Measurements from ENCODE around the gene SLC6A4. TPM values are rescaled to one million over a fixed set of nuclear protein-coding genes. Genes with fewer than 3 reads are reported as not detected.
"Not testable (repeated sequence)": the region's sequence is repeated elsewhere in the genome, so short reads cannot be mapped to it uniquely, and the experiment has no call there.

Gene SLC6A4
- total and polyA plus RNA-seq, 10 donors: under 0.01 to 0.34 (median 0.15) TPM; not detected in 3

GRCh38 chr17:30234296-30234695, 1.2 kb downstream of the SLC6A4 start:
- Histone ChIP-seq H3K4me3 (no peak overlapping the region), H3K36me3 (no peaks in the 10 kb centered on the region), H3K9me3 (no peaks in the 10 kb centered on the region), H3K27ac (no peak overlapping the region), H3K4me1 (peaks cover 11 to 43% (median 27%) of the 10 kb centered on the region in 6 donors), H3K27me3 (replicated peaks in 1 of 7) (peaks cover 8 to 81% (median 49%) of the 10 kb centered on the region in 7 donors)
- TF ChIP-seq POLR2AphosphoS5 (IDR thresholded peaks at IDR 0.05): no peak
- no peak for TF ChIP-seq POLR2A (IDR thresholded peaks at IDR 0.05)
- no peak for TF ChIP-seq CTCF (IDR thresholded peaks at IDR 0.05 in 8 of 11, conservative IDR thresholded peaks at IDR 0.05 in 3 of 11)
- intact Hi-C loops (cut with DNase I; ENCODE audit: low total_unique reads): no loop called here
- WGBS, 5 donors: 74 to 89% (median 81%) methylated on average over 6 of the region's 6 CpGs
- DNase-seq: peak; percentile 11

- TF ChIP-seq POLR2A (IDR thresholded peaks at IDR 0.05): no peak
- no peak for TF ChIP-seq CTCF (IDR thresholded peaks at IDR 0.05 in 8 of 11, conservative IDR thresholded peaks at IDR 0.05 in 3 of 11)
- TF ChIP-seq POLR2AphosphoS5 (IDR thresholded peaks at IDR 0.05): no peak
- intact Hi-C loops (cut with DNase I; ENCODE audit: low total_unique reads): no loop called here
- H3K9me3 ChIP-seq: no peaks in the 10 kb centered on the region
- 82 to 86% (median 85%) methylated on average over 11 of the region's 11 CpGs for WGBS, 5 donors
- H3K36me3 ChIP-seq: no peaks in the 10 kb centered on the region
- H3K4me3 ChIP-seq: no peak overlapping the region
- H3K27me3 ChIP-seq (replicated peaks in 1 of 7): peaks cover 4 to 75% (median 37%) of the 10 kb centered on the region in 7 donors
- DNase-seq: peak; percentile 9
- H3K27ac ChIP-seq: no peak overlapping the region
- H3K4me1 ChIP-seq: peaks cover 11 to 32% (median 24%) of the 10 kb centered on the region in 6 donors
Observed at GRCh38 chr17:30232824-30233427, 2.6 kb downstream of the SLC6A4 start.

GRCh38 chr17:30232015-30232823, 3.3 kb downstream of the SLC6A4 start:
- peaks cover 0 to 68% (median 30%) of the 10 kb centered on the region in 7 donors for H3K27me3 ChIP-seq (replicated peaks in 1 of 7)
- DNase-seq: no peak
- H3K4me1 ChIP-seq: peaks cover 11 to 25% (median 21%) of the 10 kb centered on the region in 6 donors
- no peaks in the 10 kb centered on the region for H3K9me3 ChIP-seq
- H3K36me3 ChIP-seq: no peaks in the 10 kb centered on the region
- no peak for TF ChIP-seq POLR2A (IDR thresholded peaks at IDR 0.05)
- intact Hi-C loops (cut with DNase I; ENCODE audit: low total_unique reads): no loop called here
- WGBS, 5 donors: 76 to 84% (median 80%) methylated on average over 10 of the region's 10 CpGs
- H3K4me3 ChIP-seq: no peak overlapping the region
- no peak overlapping the region for H3K27ac ChIP-seq

GRCh38 chr17:30230596-30231125, 4.8 kb downstream of the SLC6A4 start:
- peaks cover 5 to 11% (median 8%) of the 10 kb centered on the region in 6 donors for H3K4me1 ChIP-seq
- no peaks in the 10 kb centered on the region for H3K9me3 ChIP-seq
- 82 to 92% (median 84%) methylated on average over 7 of the region's 7 CpGs for WGBS, 5 donors
- peaks cover 0 to 52% (median 17%) of the 10 kb centered on the region in 7 donors for H3K27me3 ChIP-seq (replicated peaks in 1 of 7)
- no peak for TF ChIP-seq POLR2AphosphoS5 (IDR thresholded peaks at IDR 0.05)
- TF ChIP-seq POLR2A (IDR thresholded peaks at IDR 0.05): no peak
- TF ChIP-seq CTCF (IDR thresholded peaks at IDR 0.05 in 8 of 11, conservative IDR thresholded peaks at IDR 0.05 in 3 of 11): no peak
- intact Hi-C loops (cut with DNase I; ENCODE audit: low total_unique reads): no loop called here
- H3K27ac ChIP-seq: peak overlapping the region in 3 of 8 donors; percentile 29 to 60 (median 37)
- DNase-seq: peak; percentile 21
- no peaks in the 10 kb centered on the region for H3K36me3 ChIP-seq
- no peak overlapping the region for H3K4me3 ChIP-seq

GRCh38 chr17:30230009-30230408, 5.5 kb downstream of the SLC6A4 start:
- H3K4me1 ChIP-seq; H3K4me3 ChIP-seq; DNase-seq; H3K9me3 ChIP-seq; H3K36me3 ChIP-seq; intact Hi-C loops (cut with DNase I; ENCODE audit: low total_unique reads): not testable (repeated sequence)
- Histone ChIP-seq H3K27me3 (replicated peaks in 1 of 7) (peaks cover 0 to 46% (median 11%) of the 10 kb centered on the region in 7 donors), H3K27ac (peak overlapping the region in 3 of 8 donors; percentile 29 to 60 (median 37))
- WGBS, 5 donors: 36 to 66% (median 50%) methylated on average over 1 of the region's 1 CpG

All from spleen (tissue), 11 donors.